ENCODE results near the gene KCNK13. TPM values are rescaled to one million over a fixed set of nuclear protein-coding genes. Genes with fewer than 3 reads are reported as not detected.

Gene KCNK13
- total and polyA plus RNA-seq, 2 of the 4 experiments (the other 2 are of a cell fraction) = not detected

- no peak overlapping the region for H2BK120ac ChIP-seq (ENCODE audit: low read depth, low read length)
- no peak overlapping the region for H2BK20ac ChIP-seq (ENCODE audit: low read depth, low read length)
- TF ChIP-seq CTCF (conservative IDR thresholded peaks at IDR 0.05; ENCODE audit: low read depth, low read length) (no peak), CEBPB (IDR thresholded peaks at IDR 0.05; ENCODE audit: low read depth, low read length) (no peak), CHD1 (IDR thresholded peaks at IDR 0.05; ENCODE audit: low read depth, low read length) (no peak), ELK1 (IDR thresholded peaks at IDR 0.05; ENCODE audit: borderline replicate concordance, low read depth, low read length) (no peak), MAFK (IDR thresholded peaks at IDR 0.05; ENCODE audit: low read depth, low read length) (no peak), RAD21 (IDR thresholded peaks at IDR 0.05; ENCODE audit: low read length) (no peak), POLR2A (IDR thresholded peaks at IDR 0.05; ENCODE audit: low read depth, low read length) (no peak), RFX5 (IDR thresholded peaks at IDR 0.05; ENCODE audit: low read depth, low read length) (no peak), RCOR1 (IDR thresholded peaks at IDR 0.05; ENCODE audit: insufficient replicate concordance, low read length) (no peak), SMC3 (IDR thresholded peaks at IDR 0.05; ENCODE audit: low read depth, low read length) (no peak), FOS (IDR thresholded peaks at IDR 0.05; ENCODE audit: low read depth, low read length) (no peak), NFE2L2 (IDR thresholded peaks at IDR 0.05; ENCODE audit: low read depth, low read length) (no peak), BHLHE40 (IDR thresholded peaks at IDR 0.05; ENCODE audit: low read depth, low read length) (no peak), MAZ (IDR thresholded peaks at IDR 0.05; ENCODE audit: borderline replicate concordance, low read depth, low read length) (no peak), USF2 (IDR thresholded peaks at IDR 0.05; ENCODE audit: low read depth, low read length) (no peak), MXI1 (IDR thresholded peaks at IDR 0.05; ENCODE audit: borderline replicate concordance, low read depth, low read length) (no peak)
- no peak overlapping the region for H2AFZ ChIP-seq (replicated peaks; ENCODE audit: low read length, poor library complexity)
- H3K9me3 ChIP-seq (ENCODE audit: control insufficient read depth, insufficient read depth, low read length) = no peaks in the 10 kb centered on the region
- H4K8ac ChIP-seq (ENCODE audit: low read depth in 2 of 2, low read length in 2 of 2) = no peak overlapping the region
- no peak overlapping the region for H4K5ac ChIP-seq (ENCODE audit: low read depth, low read length)
- H3K4me1 ChIP-seq (ENCODE audit: control insufficient read depth, insufficient read depth, low read length) = no peaks in the 10 kb centered on the region
- H3K56ac ChIP-seq (ENCODE audit: extremely low read depth, insufficient read depth, low read length) = no peak overlapping the region
- no peak overlapping the region for H4K91ac ChIP-seq (ENCODE audit: insufficient read depth, low read depth, low read length)
- no peak overlapping the region for H3K4me3 ChIP-seq (ENCODE audit: insufficient read depth, low read depth, low read length)
- ChIA-PET POLR2A (ENCODE audit: unreplicated experiment) (no interaction called here), CTCF (no interaction called here)
- H3K36me3 ChIP-seq (ENCODE audit: control insufficient read depth, insufficient read depth, low read length) = peaks cover 29% of the 10 kb centered on the region
- peaks cover 0 to 3% of the 10 kb centered on the region in 2 experiments; a peak in 1 of 4 replicates for H3K79me1 ChIP-seq (ENCODE audit: low read depth in 1 of 2, low read length in 2 of 2)
- H3K27ac ChIP-seq (ENCODE audit: insufficient read depth, low read length) = no peak overlapping the region
- ATAC-seq (ENCODE audit: low read depth) (no peak), DNase-seq (no peak)
- H2AK5ac ChIP-seq (ENCODE audit: low read depth, low read length) = no peak overlapping the region
- no peaks in the 10 kb centered on the region for H4K20me1 ChIP-seq (ENCODE audit: insufficient read depth, low read length)
- in situ Hi-C loops (cut with MboI; ENCODE audit: low sequenced_read_pairs) = no loop called here
- H3K4me2 ChIP-seq (ENCODE audit: low read depth, low read length) = no peak overlapping the region
- WGBS, 2 experiments (ENCODE audit: extremely low coverage in 2 of 2, insufficient read length in 1 of 2) = 100% methylated on average over 1 of the region's 3 CpGs; no CpG with 5 or more reads in 1 of the 2 experiments
- H3K9me1 ChIP-seq (ENCODE audit: insufficient read depth, low read length) = peaks cover 3% of the 10 kb centered on the region; the same call in 1 of the 2 replicates
- no peak overlapping the region for H2BK15ac ChIP-seq (ENCODE audit: low read depth, low read length)
- no peak overlapping the region for H3K14ac ChIP-seq (replicated peaks; ENCODE audit: low read depth, low read length)
- H3K23ac ChIP-seq (ENCODE audit: low read depth, low read length) = no peak overlapping the region
- H3K27me3 ChIP-seq (ENCODE audit: control insufficient read depth, insufficient read depth, low read length) = no peaks in the 10 kb centered on the region
- no TSS peak for BruUV-seq (replicated peaks)
- no peak overlapping the region for H3K18ac ChIP-seq (ENCODE audit: low read depth, low read length)
- intact Hi-C loops (cut with micrococcal nuclease) = no loop called here
- no peak overlapping the region for H3K4ac ChIP-seq (ENCODE audit: low read depth, low read length)
- no peak overlapping the region for H2AK9ac ChIP-seq (replicated peaks; ENCODE audit: low read depth, low read length, poor library complexity)
- dilution Hi-C loops (cut with HindIII; ENCODE audit: low sequenced_read_pairs, unreplicated experiment) = no loop called here
- no peak overlapping the region for H3K9ac ChIP-seq (ENCODE audit: low read depth, low read length)
- H2BK5ac ChIP-seq (ENCODE audit: low read depth, low read length, poor library complexity, severe bottlenecking) = no peak overlapping the region
Observed at GRCh38 chr14:90024910-90025309, 36.9 kb upstream of the KCNK13 start.
